ENCODE data around the gene RAB34.

RAB34 gene

GRCh38 chr17:28717578-28718332, at the start of gene RAB34:
RAB34 (minus strand) TSS chr17:28717868; CDS start chr17:28717266, 602 bp downstream.
- H3K27me3 Mint-ChIP-seq: peaks cover 20% of the 10 kb centered on the region
- peaks cover 30% of the 10 kb centered on the region for H3K36me3 Mint-ChIP-seq (ENCODE audit: low read depth)
- peaks cover 42% of the 10 kb centered on the region for H3K4me1 Mint-ChIP-seq
- no peak for ATAC-seq
- H3K9me3 Mint-ChIP-seq: no peaks in the 10 kb centered on the region
- peak within 1 kb of the TSS; percentile 82 for H3K27ac Mint-ChIP-seq
- peak within 1 kb of the TSS; percentile 99 for H3K4me3 Mint-ChIP-seq
- no peak for DNase-seq

GRCh38 chr17:28765038-28765437, 47.4 kb upstream of the RAB34 start:
- Mint-ChIP-seq H3K27ac (no peak overlapping the region), H3K9me3 (no peaks in the 10 kb centered on the region), H3K4me1 (peaks cover 16% of the 10 kb centered on the region), H3K4me3 (no peak overlapping the region), H3K36me3 (ENCODE audit: low read depth) (peaks cover 10% of the 10 kb centered on the region), H3K27me3 (no peaks in the 10 kb centered on the region)
- DNase-seq: no peak
- ATAC-seq: no peak

GRCh38 chr17:28763804-28764266, 46.2 kb upstream of the RAB34 start:
- no peak for ATAC-seq
- no peak overlapping the region for H3K4me3 Mint-ChIP-seq
- peak overlapping the region; percentile 20 for H3K27ac Mint-ChIP-seq
- peak; percentile 79 for DNase-seq
- no peaks in the 10 kb centered on the region for H3K9me3 Mint-ChIP-seq
- peaks cover 12% of the 10 kb centered on the region for H3K36me3 Mint-ChIP-seq (ENCODE audit: low read depth)
- H3K27me3 Mint-ChIP-seq: no peaks in the 10 kb centered on the region
- peaks cover 16% of the 10 kb centered on the region for H3K4me1 Mint-ChIP-seq

DNA sequence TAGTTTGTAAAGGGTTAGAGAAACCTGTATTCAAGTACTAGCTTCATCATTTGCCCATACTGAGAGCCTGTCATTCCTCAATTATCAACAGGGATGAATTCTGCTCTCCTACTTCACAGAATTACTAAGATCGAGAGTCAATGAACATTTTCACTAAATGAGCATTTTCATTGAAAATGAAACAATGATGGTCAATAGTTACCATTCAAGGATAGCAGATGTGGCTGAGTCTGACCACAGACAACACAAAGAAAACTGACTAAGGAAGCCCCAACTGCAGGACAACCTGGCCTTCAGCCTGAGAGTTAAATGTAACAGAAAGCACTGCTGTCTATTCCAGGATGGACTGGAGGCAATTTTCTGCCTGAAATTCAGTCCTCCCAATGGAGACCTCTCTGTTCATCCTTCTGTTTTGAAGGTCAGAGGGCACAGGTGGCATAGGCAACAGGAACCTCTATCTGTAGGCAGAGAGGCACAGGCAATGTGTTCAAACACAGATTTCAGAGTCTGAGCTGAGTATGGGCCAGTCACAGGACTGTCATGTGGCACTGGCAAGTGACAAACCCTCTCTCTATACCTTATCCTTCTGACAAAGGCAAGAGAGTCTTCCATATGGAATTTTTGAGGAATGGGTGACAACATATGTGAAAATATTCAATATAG, 45.6 kb upstream of the RAB34 start:
- Mint-ChIP-seq H3K4me1 (peaks cover 16% of the 10 kb centered on the region), H3K4me3 (no peak overlapping the region), H3K9me3 (no peaks in the 10 kb centered on the region), H3K36me3 (ENCODE audit: low read depth) (peaks cover 13% of the 10 kb centered on the region), H3K27me3 (no peaks in the 10 kb centered on the region), H3K27ac (peak overlapping the region; percentile 20)
- DNase-seq: no peak
- peak; percentile 55 for ATAC-seq

GRCh38 chr17:28760601-28761562, 43.2 kb upstream of the RAB34 start:
- H3K36me3 Mint-ChIP-seq (ENCODE audit: low read depth): peaks cover 18% of the 10 kb centered on the region
- H3K9me3 Mint-ChIP-seq: no peaks in the 10 kb centered on the region
- no peaks in the 10 kb centered on the region for H3K27me3 Mint-ChIP-seq
- ATAC-seq: no peak
- H3K27ac Mint-ChIP-seq: no peak overlapping the region
- no peak for DNase-seq
- H3K4me1 Mint-ChIP-seq: peaks cover 14% of the 10 kb centered on the region
- no peak overlapping the region for H3K4me3 Mint-ChIP-seq

DNA sequence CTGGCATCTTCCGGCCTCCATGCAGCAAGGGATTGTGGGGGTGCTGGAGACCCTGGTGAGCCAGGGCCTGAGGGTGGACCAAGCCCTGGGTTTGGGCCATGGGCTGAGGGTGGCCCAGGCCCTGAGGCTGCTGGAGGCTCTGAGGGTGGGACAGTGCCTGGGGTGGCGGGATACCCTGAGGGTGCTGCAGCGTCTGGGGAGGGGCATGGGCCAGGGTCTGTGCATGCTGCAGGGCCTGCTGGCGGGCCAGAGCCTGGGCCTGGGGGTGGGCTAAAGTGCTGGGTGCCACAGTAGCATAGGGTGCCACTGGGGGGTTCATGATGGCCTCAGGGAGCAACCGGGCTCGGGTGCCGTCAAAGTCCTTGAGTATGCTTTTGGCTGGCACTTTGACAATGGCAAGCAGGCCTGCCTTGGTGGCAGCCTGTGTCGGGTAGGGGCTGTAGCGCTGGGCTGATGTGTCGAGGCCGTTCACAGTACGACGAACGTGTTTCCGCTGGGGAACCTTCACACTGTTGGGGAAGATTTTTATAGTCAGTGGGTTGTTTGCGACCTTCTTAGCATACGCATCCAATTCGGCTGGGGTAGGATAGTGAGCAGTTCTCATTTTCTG, 41.7 kb upstream of the RAB34 start:
- Mint-ChIP-seq H3K27ac (no peak overlapping the region), H3K27me3 (no peaks in the 10 kb centered on the region), H3K4me3 (no peak overlapping the region), H3K9me3 (no peaks in the 10 kb centered on the region), H3K36me3 (ENCODE audit: low read depth) (peaks cover 21% of the 10 kb centered on the region), H3K4me1 (peaks cover 11% of the 10 kb centered on the region)
- DNase-seq (no peak), ATAC-seq (no peak)

- H3K36me3 Mint-ChIP-seq (ENCODE audit: low read depth): peaks cover 19% of the 10 kb centered on the region
- ATAC-seq: no peak
These were observed 40.9 kb upstream of the RAB34 start for GRCh38 chr17:28758411-28759121.

GRCh38 chr17:28756049-28756804, 38.6 kb upstream of the RAB34 start:
- no peak for ATAC-seq

More at GRCh38 chr17:28758411-28759121, 40.9 kb upstream of the RAB34 start:
- no peak for DNase-seq
- Mint-ChIP-seq H3K9me3 (no peaks in the 10 kb centered on the region), H3K4me3 (no peak overlapping the region), H3K27ac (no peak overlapping the region), H3K27me3 (no peaks in the 10 kb centered on the region), H3K4me1 (peaks cover 7% of the 10 kb centered on the region)

GRCh38 chr17:28755486-28755885, 37.8 kb upstream of the RAB34 start:
- peaks cover 21% of the 10 kb centered on the region for H3K36me3 Mint-ChIP-seq (ENCODE audit: low read depth)
- no peak overlapping the region for H3K27ac Mint-ChIP-seq
- no peak for DNase-seq

More at GRCh38 chr17:28756049-28756804, 38.6 kb upstream of the RAB34 start:
- peak overlapping the region; percentile 12 for H3K27ac Mint-ChIP-seq
- DNase-seq: no peak
- H3K27me3 Mint-ChIP-seq: no peaks in the 10 kb centered on the region
- no peak overlapping the region for H3K4me3 Mint-ChIP-seq
- H3K4me1 Mint-ChIP-seq: no peaks in the 10 kb centered on the region
- no peaks in the 10 kb centered on the region for H3K9me3 Mint-ChIP-seq
- peaks cover 18% of the 10 kb centered on the region for H3K36me3 Mint-ChIP-seq (ENCODE audit: low read depth)

DNA sequence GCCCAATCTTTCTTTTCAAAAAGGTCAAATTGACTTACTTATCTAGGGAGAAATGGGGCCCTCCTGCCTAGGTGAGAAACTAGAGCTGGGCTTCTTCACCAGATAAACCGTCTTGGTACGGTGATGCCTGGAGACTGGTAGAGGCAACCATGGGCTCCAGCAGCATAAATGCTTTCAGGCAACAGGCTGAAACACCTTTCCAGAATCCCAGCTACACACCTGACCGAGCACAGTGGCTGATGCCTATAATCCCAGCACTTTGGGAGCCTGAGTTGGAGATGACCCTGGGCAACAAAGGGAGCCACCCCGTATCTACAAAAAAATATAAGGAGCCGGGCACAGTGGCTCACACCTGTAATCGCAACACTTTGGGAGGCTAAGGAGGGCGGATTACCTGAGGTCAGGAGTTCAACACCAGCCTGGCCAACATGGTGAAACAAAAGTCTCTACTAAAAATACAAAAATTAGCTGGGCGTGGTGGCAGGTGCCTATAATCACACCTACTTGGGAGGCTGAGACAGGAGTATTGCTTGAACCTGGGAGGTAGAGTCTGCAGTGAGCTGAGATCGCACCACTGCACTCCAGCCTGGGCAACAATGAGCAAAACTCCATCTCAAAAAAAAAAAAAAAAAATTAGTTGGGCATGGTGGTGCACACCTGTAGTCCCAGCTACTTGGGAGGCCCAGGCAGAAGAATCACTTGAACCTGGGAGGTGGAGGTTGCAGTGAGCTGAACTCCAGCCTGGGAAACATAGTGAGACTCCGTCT, 34.1 kb upstream of the RAB34 start:
- H3K9me3 Mint-ChIP-seq: no peaks in the 10 kb centered on the region
- no peak overlapping the region for H3K4me3 Mint-ChIP-seq
- H3K36me3 Mint-ChIP-seq (ENCODE audit: low read depth): peaks cover 41% of the 10 kb centered on the region
- H3K4me1 Mint-ChIP-seq: peaks cover 30% of the 10 kb centered on the region
- no peak for ATAC-seq
- H3K27me3 Mint-ChIP-seq: no peaks in the 10 kb centered on the region
- no peak overlapping the region for H3K27ac Mint-ChIP-seq
- no peak for DNase-seq

More at GRCh38 chr17:28755486-28755885, 37.8 kb upstream of the RAB34 start:
- Mint-ChIP-seq H3K4me3 (no peak overlapping the region), H3K27me3 (no peaks in the 10 kb centered on the region), H3K4me1 (peaks cover 3% of the 10 kb centered on the region), H3K9me3 (no peaks in the 10 kb centered on the region)
- ATAC-seq: no peak

DNA sequence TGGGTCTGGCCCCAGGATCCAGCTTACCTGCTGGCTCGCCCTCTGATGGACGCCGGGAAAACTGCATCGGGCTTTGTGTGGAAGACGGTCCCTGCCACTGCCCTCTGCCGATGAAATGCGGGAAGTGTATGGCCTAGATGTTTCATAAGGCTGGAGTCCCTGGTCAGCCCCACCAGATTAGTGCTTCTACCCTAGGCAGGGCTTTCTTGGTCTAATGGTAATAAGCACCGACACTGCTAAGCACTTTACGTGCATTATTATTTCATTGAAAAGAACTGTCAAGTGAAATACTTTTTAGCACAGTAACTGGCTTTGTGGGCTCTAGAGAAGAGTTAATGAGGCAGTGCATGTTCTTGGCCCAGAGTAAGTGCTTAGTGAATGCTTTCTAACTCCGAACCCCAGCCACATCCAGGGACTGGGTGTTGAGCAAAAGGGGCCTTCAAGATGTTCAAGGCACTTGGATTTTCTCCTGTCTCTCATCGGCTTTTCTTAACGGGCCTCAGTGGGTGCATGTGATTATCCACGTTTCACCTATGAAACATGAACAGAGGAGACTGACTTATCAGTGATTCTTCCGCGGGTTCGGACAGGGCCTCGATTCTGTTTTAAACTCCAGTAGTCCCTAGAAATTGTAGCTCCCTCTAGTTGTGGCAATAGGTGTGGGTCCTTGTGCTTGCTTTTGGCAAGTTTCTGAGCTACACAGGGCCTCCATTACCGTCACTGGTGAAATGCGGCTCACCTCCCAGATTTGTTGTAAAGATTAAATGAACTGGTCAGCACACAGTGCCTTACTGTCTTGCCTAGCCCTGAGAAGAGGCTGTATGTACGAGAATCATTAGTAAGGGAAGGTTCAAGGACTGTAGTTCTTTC, 32.7 kb upstream of the RAB34 start:
- H3K4me1 Mint-ChIP-seq: peaks cover 42% of the 10 kb centered on the region
- no peaks in the 10 kb centered on the region for H3K9me3 Mint-ChIP-seq
- H3K27me3 Mint-ChIP-seq: no peaks in the 10 kb centered on the region
- H3K4me3 Mint-ChIP-seq: no peak overlapping the region
- ATAC-seq (peak; percentile 77), DNase-seq (peak; percentile 93)
- peaks cover 41% of the 10 kb centered on the region for H3K36me3 Mint-ChIP-seq (ENCODE audit: low read depth)
- H3K27ac Mint-ChIP-seq: peak overlapping the region; percentile 39

All from activated naive CD8-positive, alpha-beta T cell treated with anti-CD3 and anti-CD28 coated beads, Interleukin-2, amount 50 U/mL, for 24 hours (primary cell).